ENCODE results near the gene CNNM1.

- TF ChIP-seq CTCF (conservative IDR thresholded peaks at IDR 0.05) (no peak), EZH2 (IDR thresholded peaks at IDR 0.05; ENCODE audit: low read depth) (no peak)
These were observed 28.9 kb downstream of the CNNM1 start for GRCh38 chr10:99358101-99358500.
